ENCODE data around the gene ECE1. TPM values are rescaled to one million over a fixed set of nuclear protein-coding genes. Genes with fewer than 3 reads are reported as not detected.

Gene ECE1
- total and polyA plus RNA-seq, 2 of the 8 experiments (the other 6 are each of a cell fraction or from before 2014, with no cell fraction given) = 21.4 to 36.8 TPM

DNA sequence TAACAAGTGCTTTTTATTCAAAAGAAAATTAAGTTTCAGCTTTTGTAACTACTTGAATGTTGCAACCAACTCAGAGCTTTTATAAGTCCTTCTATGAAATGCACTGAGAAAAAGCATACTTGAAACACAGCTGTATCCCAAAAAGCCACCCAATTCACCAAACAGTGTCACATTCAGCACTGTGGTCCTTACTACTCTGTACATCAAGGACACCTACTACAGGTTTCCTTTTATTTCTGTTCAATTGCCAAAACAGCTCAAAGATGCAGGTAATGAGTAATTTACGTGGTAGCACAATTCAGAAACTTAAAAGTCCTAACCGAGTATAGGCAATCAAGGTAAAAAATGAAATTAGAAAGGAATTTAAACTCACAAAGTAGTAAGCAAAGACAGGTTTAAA, 116.0 kb downstream of the ECE1 start:
- no peak overlapping the region for H2BK5ac ChIP-seq (ENCODE audit: low read depth, low read length)
- H4K91ac ChIP-seq (replicated peaks; ENCODE audit: insufficient read length, low read length) = no peak overlapping the region
- H2BK15ac ChIP-seq (ENCODE audit: low read length) = no peak overlapping the region
- H3K9me3 ChIP-seq (ENCODE audit: insufficient read depth in 2 of 2, low read depth in 1 of 2, low read length in 1 of 2) = no peaks in the 10 kb centered on the region
- H3K9ac ChIP-seq (replicated peaks in 1 of 4; ENCODE audit: extremely low read depth in 1 of 4, low read depth in 3 of 4, low read length in 3 of 4) = peak overlapping the region in 1 of 4 experiments; percentile 66; a peak in 2 of 7 replicates
- FAIRE-seq = no peak
- H2BK120ac ChIP-seq (replicated peaks; ENCODE audit: low read depth, low read length) = no peak overlapping the region
- H3K56ac ChIP-seq (replicated peaks; ENCODE audit: insufficient read length, low read depth, low read length) = no peak overlapping the region
- H4K5ac ChIP-seq (ENCODE audit: insufficient read length, low read depth, low read length) = no peak overlapping the region
- H3K18ac ChIP-seq (ENCODE audit: extremely low read depth, low read length) = no peak overlapping the region
- 85% methylated on average over 2 of the region's 2 CpGs; no CpG with 5 or more reads in 1 of the 2 experiments for WGBS, 2 experiments (ENCODE audit: extremely low coverage in 1 of 2, insufficient coverage in 1 of 2, insufficient read length in 1 of 2, insufficient replicate concordance in 2 of 2, low coverage in 1 of 2, low lambda C conversion rate in 2 of 2, missing lambda C conversion rate in 1 of 2)
- no peak overlapping the region for H2AK5ac ChIP-seq (ENCODE audit: low read depth, low read length)
- H2BK12ac ChIP-seq (ENCODE audit: low read depth, low read length) = no peak overlapping the region
- ChIA-PET CTCF (ENCODE audit: partially characterized antibody) (interaction anchor here (0.8 kb wide), 1 partner anchor 43 kb away, joined by 3 read pairs; no protein-coding TSS in a partner anchor), POLR2A (ENCODE audit: partially characterized antibody) (interaction anchor here (0.9 to 2.4 kb wide), 3 partner anchors 8 to 15 kb away, joined by 3 to 7 read pairs (median 5); no protein-coding TSS in a partner anchor)
- peaks cover 7 to 66% of the 10 kb centered on the region in 2 experiments for H3K79me2 ChIP-seq (ENCODE audit: control insufficient read depth in 1 of 2, insufficient read depth in 2 of 2, low read length in 2 of 2)
- peaks cover 0 to 18% (median 2%) of the 10 kb centered on the region in 4 experiments; a peak in 3 of 8 replicates for H3K36me3 ChIP-seq (ENCODE audit: control insufficient read depth in 2 of 4, insufficient read depth in 4 of 4, low read length in 3 of 4)
- H2BK20ac ChIP-seq (ENCODE audit: low read length) = no peak overlapping the region
- H3K27me3 ChIP-seq (replicated peaks in 1 of 4; ENCODE audit: control insufficient read depth in 3 of 4, extremely low read depth in 1 of 4, insufficient read depth in 3 of 4, low read length in 3 of 4) = peaks cover 0 to 9% (median 3%) of the 10 kb centered on the region in 4 experiments; a peak in 3 of 7 replicates
- H3K27ac ChIP-seq (ENCODE audit: low read depth, low read length) = no peak overlapping the region
- peak overlapping the region; percentile 6 to 100 (median 42); a peak in 5 of 8 replicates for H3K4me3 ChIP-seq (ENCODE audit: extremely low read depth in 1 of 4, insufficient read depth in 2 of 4, low read depth in 3 of 4, low read length in 4 of 4)
- peaks cover 0 to 1% (median 0%) of the 10 kb centered on the region in 4 experiments; a peak in 3 of 7 replicates for H3K4me1 ChIP-seq (replicated peaks in 1 of 4; ENCODE audit: control insufficient read depth in 3 of 4, insufficient read depth in 4 of 4, low read length in 3 of 4)
- peak overlapping the region; percentile 68 to 90 for H3K4me2 ChIP-seq (ENCODE audit: insufficient read depth in 1 of 2, low read depth in 2 of 2, low read length in 2 of 2)
- no peak overlapping the region for H3K23ac ChIP-seq (ENCODE audit: insufficient read length)
- DNase-seq (ENCODE audit: low read depth in 1 of 2, low spot score in 2 of 2) = no peak
- no peak overlapping the region for H3K14ac ChIP-seq (ENCODE audit: insufficient read length)
- H4K8ac ChIP-seq (ENCODE audit: extremely low read depth, insufficient read depth, low read length) = no peak overlapping the region
- peaks cover 6% of the 10 kb centered on the region for H3K23me2 ChIP-seq (ENCODE audit: low read depth, low read length)
- TF ChIP-seq RAD21 (IDR thresholded peaks at IDR 0.05 in 1 of 2, conservative IDR thresholded peaks at IDR 0.05 in 1 of 2; ENCODE audit: low read depth in 2 of 2, low read length in 2 of 2) = no peak
- no peak for TF ChIP-seq ATF2 (IDR thresholded peaks at IDR 0.05; ENCODE audit: low read length)
- TF ChIP-seq SP2 (IDR thresholded peaks at IDR 0.05; ENCODE audit: low read length) = no peak
- TF ChIP-seq, protein P1, sequence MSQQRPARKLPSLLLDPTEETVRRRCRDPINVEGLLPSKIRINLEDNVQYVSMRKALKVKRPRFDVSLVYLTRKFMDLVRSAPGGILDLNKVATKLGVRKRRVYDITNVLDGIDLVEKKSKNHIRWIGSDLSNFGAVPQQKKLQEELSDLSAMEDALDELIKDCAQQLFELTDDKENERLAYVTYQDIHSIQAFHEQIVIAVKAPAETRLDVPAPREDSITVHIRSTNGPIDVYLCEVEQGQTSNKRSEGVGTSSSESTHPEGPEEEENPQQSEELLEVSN (IDR thresholded peaks at IDR 0.05) = no peak
- H4K20me1 ChIP-seq (replicated peaks in 1 of 2; ENCODE audit: control insufficient read depth in 1 of 2, insufficient read depth in 2 of 2, low read length in 2 of 2) = peaks cover 7 to 12% of the 10 kb centered on the region in 2 experiments
- H3K4ac ChIP-seq (replicated peaks; ENCODE audit: insufficient read length, low read depth, low read length) = no peak overlapping the region
- H3K79me1 ChIP-seq (ENCODE audit: low read depth, low read length) = no peaks in the 10 kb centered on the region
- no peak overlapping the region for H2AFZ ChIP-seq (ENCODE audit: low read length)
